HEK293 (cell line): Measurements from ENCODE around the gene SLC51B.

Experiments used
- CTCF ChIA-PET: fragments of 350-600 bp; formaldehyde crosslinking; extraction: SDS; loops from one replicate; lab custom pipeline; 2021; ENCODE audit warnings: antibody characterized with exemption; lab: Yijun Ruan, JAX
- POLR2A ChIA-PET: fragments of 300-600 bp; formaldehyde crosslinking; extraction: SDS; loops from one replicate; lab custom pipeline; 2020; ENCODE audit warnings: antibody characterized with exemption, inconsistent platforms; lab: Yijun Ruan, JAX
- H3K27ac ChIP-seq: fragments of 200-500 bp; sonication (Bioruptor generic); 2 replicates; pipeline ENCODE4 v1.5.1; 2014; ENCODE audit warnings: low read depth, low read length, control low read depth, inconsistent platforms; ENCODE audit errors: extremely low read depth
- H3K36me3 ChIP-seq, 2 experiments: fragments of 200-500 bp in 1 of 2; sonication (Bioruptor generic) in 1 of 2; 1 replicate in 1 of 2; 2 replicates in 1 of 2; pipeline ENCODE4 v1.5.1; 2014 to 2017; ENCODE audit warnings: inconsistent platforms in 2 of 2, low read length in 2 of 2; ENCODE audit not compliant: control insufficient read depth in 2 of 2, insufficient read depth in 1 of 2
- H3K4me1 ChIP-seq: fragments of 200-500 bp; sonication (Bioruptor generic); 2 replicates; pipeline ENCODE4 v1.5.1; 2014; ENCODE audit warnings: mild to moderate bottlenecking, low read length, inconsistent platforms; ENCODE audit not compliant: control insufficient read depth, insufficient read depth
- H3K4me3 ChIP-seq: 2 replicates; pipeline ENCODE4 v1.5.1; 2011; ENCODE audit warnings: low read depth, mild to moderate bottlenecking, control low read depth, low read length, moderate library complexity
- H3K9me3 ChIP-seq: fragments of 200-500 bp; sonication (Bioruptor generic); 2 replicates; pipeline ENCODE4 v1.5.1; 2014; ENCODE audit warnings: low read depth, low read length, inconsistent platforms; ENCODE audit not compliant: control insufficient read depth, insufficient read depth
- BCL11A ChIP-seq: fragments of 450-650 bp; formaldehyde crosslinking; IDR thresholded peaks from 2 replicates; pipeline ENCODE4 v1.5.1; 2016; ENCODE audit warnings: low read depth, missing biosample characterization, missing genetic modification characterization
- GLIS2 ChIP-seq: fragments of 450-650 bp; formaldehyde crosslinking; IDR thresholded peaks from 2 replicates; pipeline ENCODE4 v1.5.1; 2016; ENCODE audit warnings: missing biosample characterization, missing genetic modification characterization
- KLF10 ChIP-seq: fragments of 450-650 bp; IDR thresholded peaks from 2 replicates; pipeline ENCODE4 v1.5.1; 2018; ENCODE audit warnings: missing biosample characterization, mild to moderate bottlenecking, missing genetic modification characterization
- KLF8 ChIP-seq: fragments of 450-650 bp; formaldehyde crosslinking; IDR thresholded peaks from 2 replicates; pipeline ENCODE4 v1.5.1; 2016; ENCODE audit warnings: missing biosample characterization, missing genetic modification characterization
- OVOL3 ChIP-seq: fragments of 450-650 bp; formaldehyde crosslinking; IDR thresholded peaks from 2 replicates; pipeline ENCODE4 v1.5.1; 2016; ENCODE audit warnings: missing biosample characterization, missing genetic modification characterization
- PRDM1 ChIP-seq: fragments of 450-650 bp; formaldehyde crosslinking; IDR thresholded peaks from 2 replicates; pipeline ENCODE4; 2016; ENCODE audit warnings: missing biosample characterization, missing genetic modification characterization
- TCF7L2 ChIP-seq: IDR thresholded peaks from 2 replicates; pipeline ENCODE4 v1.6.1; 2011; ENCODE audit warnings: low read depth, mild to moderate bottlenecking, inconsistent platforms, low read length, moderate library complexity, borderline replicate concordance
- YY2 ChIP-seq: fragments of 450-650 bp; formaldehyde crosslinking; IDR thresholded peaks from 2 replicates; pipeline ENCODE4 v1.5.1; 2016; ENCODE audit warnings: missing biosample characterization, missing genetic modification characterization
- ZFHX2 ChIP-seq: fragments of 450-650 bp; formaldehyde crosslinking; conservative IDR thresholded peaks from 2 replicates; pipeline ENCODE4 v1.5.1; 2016; ENCODE audit warnings: missing biosample characterization, missing genetic modification characterization
- ZFP41 ChIP-seq: fragments of 450-650 bp; formaldehyde crosslinking; IDR thresholded peaks from 2 replicates; pipeline ENCODE4 v1.5.1; 2016; ENCODE audit warnings: missing biosample characterization, missing genetic modification characterization, borderline replicate concordance
- ZIC2 ChIP-seq: fragments of 450-650 bp; formaldehyde crosslinking; IDR thresholded peaks from 2 replicates; pipeline ENCODE4 v1.5.1; 2016; ENCODE audit warnings: missing biosample characterization, missing genetic modification characterization
- ZNF133 ChIP-seq: fragments of 450-650 bp; formaldehyde crosslinking; IDR thresholded peaks from 2 replicates; pipeline ENCODE4 v1.5.1; 2016; ENCODE audit warnings: missing biosample characterization, missing genetic modification characterization
- ZNF169 ChIP-seq: fragments of 450-650 bp; formaldehyde crosslinking; IDR thresholded peaks from 2 replicates; pipeline ENCODE4 v1.5.1; 2016; ENCODE audit warnings: missing biosample characterization, missing genetic modification characterization
- ZNF24 ChIP-seq: fragments of 450-650 bp; formaldehyde crosslinking; IDR thresholded peaks from 2 replicates; pipeline ENCODE4 v1.5.1; 2016; ENCODE audit warnings: missing biosample characterization, missing genetic modification characterization
- ZNF391 ChIP-seq: fragments of 450-650 bp; formaldehyde crosslinking; IDR thresholded peaks from 2 replicates; pipeline ENCODE4 v1.5.1; 2016; ENCODE audit warnings: low read depth, missing biosample characterization, missing genetic modification characterization, borderline replicate concordance
- ZNF473 ChIP-seq: fragments of 450-650 bp; formaldehyde crosslinking; IDR thresholded peaks from 2 replicates; pipeline ENCODE4 v1.5.1; 2017; ENCODE audit warnings: missing biosample characterization, missing genetic modification characterization
- ZNF48 ChIP-seq: fragments of 450-650 bp; formaldehyde crosslinking; IDR thresholded peaks from 2 replicates; pipeline ENCODE4 v1.5.1; 2016; ENCODE audit warnings: missing biosample characterization, missing genetic modification characterization
- ZNF621 ChIP-seq: fragments of 450-650 bp; formaldehyde crosslinking; IDR thresholded peaks from 2 replicates; pipeline ENCODE4 v1.5.1; 2017; ENCODE audit warnings: missing biosample characterization, missing genetic modification characterization
- ZNF664 ChIP-seq: fragments of 450-650 bp; formaldehyde crosslinking; IDR thresholded peaks from 2 replicates; pipeline ENCODE4 v1.5.1; 2016; ENCODE audit warnings: missing biosample characterization, missing genetic modification characterization
- ZSCAN23 ChIP-seq: fragments of 450-650 bp; formaldehyde crosslinking; IDR thresholded peaks from 2 replicates; pipeline ENCODE4 v1.5.1; 2016; ENCODE audit warnings: missing biosample characterization, missing genetic modification characterization
- TF ChIP-seq, protein P1 (sequence below): fragments of 450-650 bp; formaldehyde crosslinking; IDR thresholded peaks from 2 replicates; pipeline ENCODE4 v1.5.1; 2017; ENCODE audit warnings: missing biosample characterization, missing genetic modification characterization
- TF ChIP-seq, protein P2 (sequence below): fragments of 450-650 bp; formaldehyde crosslinking; IDR thresholded peaks from 2 replicates; pipeline ENCODE4 v1.5.1; 2016; ENCODE audit warnings: missing biosample characterization, missing genetic modification characterization
- TF ChIP-seq, protein P3 (sequence below): fragments of 450-650 bp; formaldehyde crosslinking; IDR thresholded peaks from 2 replicates; pipeline ENCODE4 v1.5.1; 2016; ENCODE audit warnings: missing biosample characterization, missing genetic modification characterization
- TF ChIP-seq, protein P4 (sequence below): fragments of 450-650 bp; formaldehyde crosslinking; IDR thresholded peaks from 2 replicates; pipeline ENCODE4 v1.5.1; 2016; ENCODE audit warnings: missing biosample characterization, missing genetic modification characterization

SLC51B gene

DNA sequence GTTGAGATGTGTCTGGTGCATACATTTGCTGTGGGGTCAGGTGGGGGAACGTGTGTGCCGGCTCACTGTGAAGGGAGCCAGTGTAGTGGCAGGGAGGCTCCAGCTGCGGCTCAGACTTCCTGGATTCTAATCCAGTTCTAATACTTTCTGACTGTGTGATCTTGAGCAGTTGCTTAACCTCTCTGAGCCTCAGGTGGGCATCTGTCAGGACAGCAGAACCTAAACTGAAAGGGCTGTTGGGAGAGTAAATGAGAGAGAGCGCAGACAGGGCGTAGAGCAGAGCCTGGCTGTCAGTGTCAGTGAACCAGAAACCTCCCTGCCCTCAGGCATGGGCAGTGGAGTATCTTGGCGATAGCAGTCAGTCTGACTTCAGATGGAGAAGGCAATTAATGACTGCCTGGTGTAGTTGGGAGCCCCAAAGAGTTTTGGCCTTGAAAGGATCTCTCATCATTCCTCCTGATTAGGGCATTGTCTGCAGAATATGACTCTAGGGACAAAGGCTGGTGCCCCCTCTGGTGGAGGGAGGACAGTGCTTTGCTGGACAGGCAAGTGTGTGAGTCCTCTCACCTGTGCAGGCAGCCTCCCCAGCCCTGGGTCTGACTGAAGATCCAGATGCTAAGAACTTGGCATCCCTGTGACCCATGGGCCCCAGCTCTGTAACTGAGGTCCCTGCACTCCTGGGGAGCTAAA, 40.9 kb downstream of the SLC51B start:
- ChIA-PET POLR2A (no interaction called here), CTCF (interaction anchor here (0.6 to 8.2 kb wide), 2 partner anchors 33 to 50 kb away, joined by 5 to 94 read pairs; no protein-coding TSS in a partner anchor)
- no peaks in the 10 kb centered on the region for H3K9me3 ChIP-seq
- no peaks in the 10 kb centered on the region for H3K36me3 ChIP-seq
- TF ChIP-seq ZNF664 (tag by site-specific recombination): no peak
- no peak for TF ChIP-seq ZNF391 (tag by site-specific recombination)
- no peak for TF ChIP-seq GLIS2 (tag by site-specific recombination)
- no peak for TF ChIP-seq ZNF169
- no peak for TF ChIP-seq OVOL3 (tag by site-specific recombination)
- no peak for TF ChIP-seq ZNF24 (tag by site-specific recombination)
- TF ChIP-seq ZNF48 (tag by site-specific recombination): no peak
- no peak for TF ChIP-seq ZNF473
- no peak for TF ChIP-seq KLF10
- TF ChIP-seq YY2 (tag by site-specific recombination): no peak
- no peak for TF ChIP-seq ZNF133 (tag by site-specific recombination)
- TF ChIP-seq, protein P1, sequence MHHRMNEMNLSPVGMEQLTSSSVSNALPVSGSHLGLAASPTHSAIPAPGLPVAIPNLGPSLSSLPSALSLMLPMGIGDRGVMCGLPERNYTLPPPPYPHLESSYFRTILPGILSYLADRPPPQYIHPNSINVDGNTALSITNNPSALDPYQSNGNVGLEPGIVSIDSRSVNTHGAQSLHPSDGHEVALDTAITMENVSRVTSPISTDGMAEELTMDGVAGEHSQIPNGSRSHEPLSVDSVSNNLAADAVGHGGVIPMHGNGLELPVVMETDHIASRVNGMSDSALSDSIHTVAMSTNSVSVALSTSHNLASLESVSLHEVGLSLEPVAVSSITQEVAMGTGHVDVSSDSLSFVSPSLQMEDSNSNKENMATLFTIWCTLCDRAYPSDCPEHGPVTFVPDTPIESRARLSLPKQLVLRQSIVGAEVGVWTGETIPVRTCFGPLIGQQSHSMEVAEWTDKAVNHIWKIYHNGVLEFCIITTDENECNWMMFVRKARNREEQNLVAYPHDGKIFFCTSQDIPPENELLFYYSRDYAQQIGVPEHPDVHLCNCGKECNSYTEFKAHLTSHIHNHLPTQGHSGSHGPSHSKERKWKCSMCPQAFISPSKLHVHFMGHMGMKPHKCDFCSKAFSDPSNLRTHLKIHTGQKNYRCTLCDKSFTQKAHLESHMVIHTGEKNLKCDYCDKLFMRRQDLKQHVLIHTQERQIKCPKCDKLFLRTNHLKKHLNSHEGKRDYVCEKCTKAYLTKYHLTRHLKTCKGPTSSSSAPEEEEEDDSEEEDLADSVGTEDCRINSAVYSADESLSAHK (tag by site-specific recombination): no peak
- TF ChIP-seq ZSCAN23 (tag by site-specific recombination): no peak
- TF ChIP-seq ZNF621 (tag by site-specific recombination): no peak
- TF ChIP-seq, protein P2, sequence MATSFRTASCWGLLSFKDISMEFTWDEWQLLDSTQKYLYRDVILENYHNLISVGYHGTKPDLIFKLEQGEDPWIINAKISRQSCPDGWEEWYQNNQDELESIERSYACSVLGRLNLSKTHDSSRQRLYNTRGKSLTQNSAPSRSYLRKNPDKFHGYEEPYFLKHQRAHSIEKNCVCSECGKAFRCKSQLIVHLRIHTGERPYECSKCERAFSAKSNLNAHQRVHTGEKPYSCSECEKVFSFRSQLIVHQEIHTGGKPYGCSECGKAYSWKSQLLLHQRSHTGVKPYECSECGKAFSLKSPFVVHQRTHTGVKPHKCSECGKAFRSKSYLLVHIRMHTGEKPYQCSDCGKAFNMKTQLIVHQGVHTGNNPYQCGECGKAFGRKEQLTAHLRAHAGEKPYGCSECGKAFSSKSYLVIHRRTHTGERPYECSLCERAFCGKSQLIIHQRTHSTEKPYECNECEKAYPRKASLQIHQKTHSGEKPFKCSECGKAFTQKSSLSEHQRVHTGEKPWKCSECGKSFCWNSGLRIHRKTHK (tag by site-specific recombination): no peak
- TF ChIP-seq, protein P3, sequence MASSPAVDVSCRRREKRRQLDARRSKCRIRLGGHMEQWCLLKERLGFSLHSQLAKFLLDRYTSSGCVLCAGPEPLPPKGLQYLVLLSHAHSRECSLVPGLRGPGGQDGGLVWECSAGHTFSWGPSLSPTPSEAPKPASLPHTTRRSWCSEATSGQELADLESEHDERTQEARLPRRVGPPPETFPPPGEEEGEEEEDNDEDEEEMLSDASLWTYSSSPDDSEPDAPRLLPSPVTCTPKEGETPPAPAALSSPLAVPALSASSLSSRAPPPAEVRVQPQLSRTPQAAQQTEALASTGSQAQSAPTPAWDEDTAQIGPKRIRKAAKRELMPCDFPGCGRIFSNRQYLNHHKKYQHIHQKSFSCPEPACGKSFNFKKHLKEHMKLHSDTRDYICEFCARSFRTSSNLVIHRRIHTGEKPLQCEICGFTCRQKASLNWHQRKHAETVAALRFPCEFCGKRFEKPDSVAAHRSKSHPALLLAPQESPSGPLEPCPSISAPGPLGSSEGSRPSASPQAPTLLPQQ (tag by site-specific recombination): no peak
- TF ChIP-seq BCL11A (tag by site-specific recombination): no peak
- no peak for TF ChIP-seq KLF8 (tag by site-specific recombination)
- TF ChIP-seq TCF7L2: no peak
- TF ChIP-seq ZFP41 (tag by site-specific recombination): no peak
- H3K27ac ChIP-seq: no peak overlapping the region
- no peak overlapping the region for H3K4me3 ChIP-seq
- peaks cover 9% of the 10 kb centered on the region for H3K4me1 ChIP-seq

DNA sequence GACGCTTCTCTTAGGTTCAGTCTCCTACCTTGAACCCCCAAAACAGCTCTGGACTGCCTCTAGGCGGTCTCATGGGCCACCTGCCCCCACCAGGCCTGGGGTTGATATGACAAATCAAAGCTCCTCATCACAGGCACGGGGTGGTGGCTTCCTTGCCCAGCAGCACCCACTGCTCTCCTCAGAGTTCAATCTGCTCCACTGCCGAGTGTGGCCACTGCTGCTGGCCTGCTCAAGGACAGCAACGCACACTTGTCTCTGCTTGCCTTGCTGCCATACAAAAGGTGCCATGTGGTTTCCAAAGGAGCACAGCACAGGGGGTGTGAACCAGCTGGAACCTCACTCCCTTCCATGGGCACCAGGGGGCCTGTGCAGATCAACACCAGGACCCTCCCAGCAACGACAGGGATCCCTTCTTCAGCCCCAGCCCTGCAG, 41.5 kb downstream of the SLC51B start:
- Histone ChIP-seq H3K4me3 (no peak overlapping the region), H3K27ac (no peak overlapping the region)
- TF ChIP-seq, protein P4, sequence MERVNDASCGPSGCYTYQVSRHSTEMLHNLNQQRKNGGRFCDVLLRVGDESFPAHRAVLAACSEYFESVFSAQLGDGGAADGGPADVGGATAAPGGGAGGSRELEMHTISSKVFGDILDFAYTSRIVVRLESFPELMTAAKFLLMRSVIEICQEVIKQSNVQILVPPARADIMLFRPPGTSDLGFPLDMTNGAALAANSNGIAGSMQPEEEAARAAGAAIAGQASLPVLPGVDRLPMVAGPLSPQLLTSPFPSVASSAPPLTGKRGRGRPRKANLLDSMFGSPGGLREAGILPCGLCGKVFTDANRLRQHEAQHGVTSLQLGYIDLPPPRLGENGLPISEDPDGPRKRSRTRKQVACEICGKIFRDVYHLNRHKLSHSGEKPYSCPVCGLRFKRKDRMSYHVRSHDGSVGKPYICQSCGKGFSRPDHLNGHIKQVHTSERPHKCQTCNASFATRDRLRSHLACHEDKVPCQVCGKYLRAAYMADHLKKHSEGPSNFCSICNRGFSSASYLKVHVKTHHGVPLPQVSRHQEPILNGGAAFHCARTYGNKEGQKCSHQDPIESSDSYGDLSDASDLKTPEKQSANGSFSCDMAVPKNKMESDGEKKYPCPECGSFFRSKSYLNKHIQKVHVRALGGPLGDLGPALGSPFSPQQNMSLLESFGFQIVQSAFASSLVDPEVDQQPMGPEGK (tag by site-specific recombination): no peak
- TF ChIP-seq ZIC2 (peak; percentile 19), ZFHX2 (tag by site-specific recombination) (no peak), PRDM1 (tag by site-specific recombination) (no peak)
- TF ChIP-seq, all 188 proteins: peak for 1
- Histone ChIP-seq H3K36me3 (no peaks in the 10 kb centered on the region), H3K9me3 (no peaks in the 10 kb centered on the region), H3K4me1 (peaks cover 9% of the 10 kb centered on the region)
- POLR2A ChIA-PET: no interaction called here
- CTCF ChIA-PET: interaction anchor here (0.6 to 1.9 kb wide), 4 partner anchors 9 to 51 kb away, joined by 3 to 10 read pairs (median 6); no protein-coding TSS in a partner anchor
